ENCODE measurements around the gene AGBL1.

AGBL1 gene

GRCh38 chr15:86754846-86755245 lies 675.2 kb downstream of the AGBL1 start:
- H3K4me3 ChIP-seq (ENCODE audit: control insufficient read depth, low read depth, low read length): no peak overlapping the region
- TF ChIP-seq CTCF (IDR thresholded peaks at IDR 0.05; ENCODE audit: control insufficient read depth, insufficient read depth, low read depth, low read length, missing control alignments): no peak
- DNase-seq (ENCODE audit: low read depth): no peak

GRCh38 chr15:86756688-86757087 lies 677.0 kb downstream of the AGBL1 start:
- no peak for DNase-seq (ENCODE audit: low read depth)
- no peak for TF ChIP-seq CTCF (IDR thresholded peaks at IDR 0.05; ENCODE audit: control insufficient read depth, insufficient read depth, low read depth, low read length, missing control alignments)
- no peak overlapping the region for H3K4me3 ChIP-seq (ENCODE audit: control insufficient read depth, low read depth, low read length)

- DNase-seq (ENCODE audit: low read depth): no peak
- TF ChIP-seq CTCF (IDR thresholded peaks at IDR 0.05; ENCODE audit: control insufficient read depth, insufficient read depth, low read depth, low read length, missing control alignments): no peak
- no peak overlapping the region for H3K4me3 ChIP-seq (ENCODE audit: control insufficient read depth, low read depth, low read length)
These were observed 680.3 kb downstream of the AGBL1 start for GRCh38 chr15:86759800-86760523.

- no peak for DNase-seq (ENCODE audit: low read depth)
- H3K4me3 ChIP-seq (ENCODE audit: control insufficient read depth, low read depth, low read length): no peak overlapping the region
- no peak for TF ChIP-seq CTCF (IDR thresholded peaks at IDR 0.05; ENCODE audit: control insufficient read depth, insufficient read depth, low read depth, low read length, missing control alignments)
These were observed 683.2 kb downstream of the AGBL1 start for GRCh38 chr15:86762874-86763273.

GRCh38 chr15:86764021-86764420 lies 684.4 kb downstream of the AGBL1 start:
- no peak for DNase-seq (ENCODE audit: low read depth)
- no peak overlapping the region for H3K4me3 ChIP-seq (ENCODE audit: control insufficient read depth, low read depth, low read length)
- no peak for TF ChIP-seq CTCF (IDR thresholded peaks at IDR 0.05; ENCODE audit: control insufficient read depth, insufficient read depth, low read depth, low read length, missing control alignments)

GRCh38 chr15:86765281-86765680 lies 685.6 kb downstream of the AGBL1 start:
- H3K4me3 ChIP-seq (ENCODE audit: control insufficient read depth, low read depth, low read length): no peak overlapping the region
- DNase-seq (ENCODE audit: low read depth): no peak
- no peak for TF ChIP-seq CTCF (IDR thresholded peaks at IDR 0.05; ENCODE audit: control insufficient read depth, insufficient read depth, low read depth, low read length, missing control alignments)

All from AG09309 (cell line).